Measurements from ENCODE around the gene UNC13B. TPM values are rescaled to one million over a fixed set of nuclear protein-coding genes. Genes with fewer than 3 reads are reported as not detected.

UNC13B gene
- total RNA-seq, 1 donor from 2014 or later = 0.47 TPM

- intact Hi-C loops (cut with micrococcal nuclease) = no loop called here
Observed at GRCh38 chr9:35322075-35322885, 160.5 kb downstream of the UNC13B start.

- intact Hi-C loops (cut with micrococcal nuclease) = no loop called here
Observed at GRCh38 chr9:35324966-35325365, 163.2 kb downstream of the UNC13B start.

- intact Hi-C loops (cut with micrococcal nuclease) = no loop called here
Observed at GRCh38 chr9:35333551-35333950, 171.7 kb downstream of the UNC13B start.

GRCh38 chr9:35335164-35335563, 173.4 kb downstream of the UNC13B start:
- intact Hi-C loops (cut with micrococcal nuclease) = no loop called here

- intact Hi-C loops (cut with micrococcal nuclease) = no loop called here
Observed at GRCh38 chr9:35338086-35338485, 176.3 kb downstream of the UNC13B start.

GRCh38 chr9:35338561-35339274, 176.9 kb downstream of the UNC13B start:
- intact Hi-C loops (cut with micrococcal nuclease) = no loop called here

GRCh38 chr9:35340046-35340445, 178.2 kb downstream of the UNC13B start:
- intact Hi-C loops (cut with micrococcal nuclease) = no loop called here

- intact Hi-C loops (cut with micrococcal nuclease) = no loop called here
Observed at GRCh38 chr9:35341021-35341420, 179.2 kb downstream of the UNC13B start.

GRCh38 chr9:35341585-35341984, 179.8 kb downstream of the UNC13B start:
- intact Hi-C loops (cut with micrococcal nuclease) = no loop called here

- intact Hi-C loops (cut with micrococcal nuclease) = no loop called here
Observed at GRCh38 chr9:35342221-35342958, 180.6 kb downstream of the UNC13B start.

GRCh38 chr9:35348109-35348508, 186.3 kb downstream of the UNC13B start:
- intact Hi-C loops (cut with micrococcal nuclease) = no loop called here

- intact Hi-C loops (cut with micrococcal nuclease) = no loop called here
Observed at GRCh38 chr9:35349287-35349990, 187.6 kb downstream of the UNC13B start.

- intact Hi-C loops (cut with micrococcal nuclease) = no loop called here
Observed at GRCh38 chr9:35350212-35350611, 188.4 kb downstream of the UNC13B start.

- intact Hi-C loops (cut with micrococcal nuclease) = no loop called here
Observed at GRCh38 chr9:35350827-35351549, 189.2 kb downstream of the UNC13B start.

GRCh38 chr9:35353731-35354365, 192.0 kb downstream of the UNC13B start:
- intact Hi-C loops (cut with micrococcal nuclease) = no loop called here

- intact Hi-C loops (cut with micrococcal nuclease) = no loop called here
Observed at GRCh38 chr9:35355939-35356338, 194.1 kb downstream of the UNC13B start.

- intact Hi-C loops (cut with micrococcal nuclease) = no loop called here
Observed at GRCh38 chr9:35357116-35357515, 195.3 kb downstream of the UNC13B start.

GRCh38 chr9:35357826-35358225, 196.0 kb downstream of the UNC13B start:
- intact Hi-C loops (cut with micrococcal nuclease) = no loop called here

- intact Hi-C loops (cut with micrococcal nuclease) = loop anchor here (10.0 kb wide), 1 partner anchor 60 kb away; no protein-coding TSS in a partner anchor
Observed at GRCh38 chr9:35364817-35365585, 203.2 kb downstream of the UNC13B start.

Measured in T-helper 1 cell treated with Interleukin-12 subunit alpha and Interleukin-12 subunit beta and Interleukin-4 antibody, amounts not matched to agents 30 ng/mL and 1 ng/mL, for 36 hours (primary cell).